IPS-18a (cell line): Measurements from ENCODE around the gene CRYL1.

Source experiments
- H3K27ac ChIP-seq: one replicate; pipeline ENCODE4 v1.5.1; 2013; ENCODE audit warnings: low read length
- H3K27me3 ChIP-seq: one replicate; pipeline ENCODE4 v1.6.1; 2013; ENCODE audit warnings: mild to moderate bottlenecking, low read length; ENCODE audit not compliant: control insufficient read depth, insufficient read depth
- H3K36me3 ChIP-seq: one replicate; pipeline ENCODE4 v1.6.1; 2013; ENCODE audit warnings: low read depth, low read length; ENCODE audit not compliant: control insufficient read depth
- H3K4me1 ChIP-seq: one replicate; pipeline ENCODE4 v1.6.1; 2013; ENCODE audit warnings: low read depth, low read length; ENCODE audit not compliant: control insufficient read depth
- H3K4me3 ChIP-seq: one replicate; pipeline ENCODE4 v1.5.1; 2013; ENCODE audit warnings: low read length
- H3K9ac ChIP-seq: one replicate; pipeline ENCODE4 v1.6.1; 2013; ENCODE audit warnings: mild to moderate bottlenecking, low read length, moderate library complexity
- H3K9me3 ChIP-seq: one replicate; pipeline ENCODE4 v1.6.1; 2013; ENCODE audit warnings: low read depth, low read length; ENCODE audit not compliant: control insufficient read depth

The CRYL1 gene

DNA sequence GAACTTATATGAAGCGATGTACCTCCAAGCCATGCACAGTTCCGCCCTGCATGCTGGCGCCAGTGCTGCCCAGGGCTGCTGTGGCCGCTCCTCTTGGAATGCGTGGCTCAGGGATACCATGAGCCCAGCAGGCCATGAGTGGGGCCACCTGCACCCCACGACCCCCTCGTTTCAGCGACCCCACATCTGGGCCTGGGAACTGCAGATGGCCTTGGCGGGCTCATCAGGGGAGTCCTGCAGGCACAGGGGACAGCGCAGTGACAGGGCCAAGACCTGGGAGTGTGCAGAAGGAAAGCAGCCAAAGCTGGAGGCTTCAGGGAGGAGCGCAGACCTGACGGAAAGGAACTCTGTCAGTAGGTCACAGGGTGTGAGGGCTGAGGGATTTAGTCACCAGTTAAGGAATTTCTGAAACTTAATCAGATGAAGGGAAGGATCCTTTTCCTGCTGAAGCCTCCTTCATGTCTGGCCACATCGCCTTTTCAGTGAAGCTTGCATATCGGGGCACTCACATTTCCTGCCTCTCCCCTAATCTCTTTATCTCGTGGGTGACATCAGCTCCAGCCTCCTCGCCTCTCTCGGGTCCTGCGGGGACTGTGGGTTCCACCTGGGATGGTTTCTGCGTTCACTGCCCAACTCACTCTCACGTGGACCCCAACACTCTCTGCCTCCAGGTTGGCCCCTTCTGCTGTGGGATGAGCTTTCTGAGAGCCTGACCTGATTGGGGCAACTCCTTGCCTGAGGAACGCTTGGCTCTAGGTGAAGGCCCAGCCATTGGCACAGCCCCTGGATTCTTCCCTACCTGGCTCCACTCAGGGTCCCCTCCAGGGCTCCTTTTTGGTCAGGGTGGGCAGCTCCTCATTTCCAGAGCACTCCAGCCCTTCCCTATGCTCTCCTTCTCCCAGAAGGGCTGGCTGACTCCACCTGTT is 123.5 kb downstream of the CRYL1 start:
- H3K4me3 ChIP-seq, result no peak overlapping the region
- H3K9me3 ChIP-seq, result no peaks in the 10 kb centered on the region
- peaks cover 6% of the 10 kb centered on the region for H3K4me1 ChIP-seq
- no peaks in the 10 kb centered on the region for H3K36me3 ChIP-seq
- peaks cover 11% of the 10 kb centered on the region for H3K27me3 ChIP-seq
- no peak overlapping the region for H3K9ac ChIP-seq
- no peak overlapping the region for H3K27ac ChIP-seq

DNA sequence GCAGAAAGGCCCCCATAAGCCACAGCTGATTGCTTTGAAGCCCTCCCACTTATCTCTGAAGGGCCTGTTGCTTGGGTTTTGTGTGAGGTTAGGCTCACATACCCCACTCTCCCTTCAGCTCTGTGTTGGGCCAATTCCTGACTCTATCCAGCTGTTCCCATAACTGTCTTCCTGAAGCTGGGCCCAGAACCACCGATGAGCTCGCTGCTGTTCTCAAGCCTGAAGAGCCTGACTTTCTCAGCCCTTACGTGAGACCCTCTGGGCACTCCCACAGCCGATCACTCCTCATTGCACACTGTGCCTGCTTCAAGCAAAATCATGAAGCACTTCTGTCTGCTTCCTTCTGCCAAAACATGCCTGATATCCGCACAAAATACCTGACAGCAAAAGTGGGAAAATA is 124.1 kb downstream of the CRYL1 start:
- no peaks in the 10 kb centered on the region for H3K9me3 ChIP-seq
- no peak overlapping the region for H3K9ac ChIP-seq
- H3K27ac ChIP-seq, result no peak overlapping the region
- peaks cover 6% of the 10 kb centered on the region for H3K4me1 ChIP-seq
- H3K4me3 ChIP-seq, result no peak overlapping the region
- H3K36me3 ChIP-seq, result no peaks in the 10 kb centered on the region
- H3K27me3 ChIP-seq, result peaks cover 6% of the 10 kb centered on the region

DNA sequence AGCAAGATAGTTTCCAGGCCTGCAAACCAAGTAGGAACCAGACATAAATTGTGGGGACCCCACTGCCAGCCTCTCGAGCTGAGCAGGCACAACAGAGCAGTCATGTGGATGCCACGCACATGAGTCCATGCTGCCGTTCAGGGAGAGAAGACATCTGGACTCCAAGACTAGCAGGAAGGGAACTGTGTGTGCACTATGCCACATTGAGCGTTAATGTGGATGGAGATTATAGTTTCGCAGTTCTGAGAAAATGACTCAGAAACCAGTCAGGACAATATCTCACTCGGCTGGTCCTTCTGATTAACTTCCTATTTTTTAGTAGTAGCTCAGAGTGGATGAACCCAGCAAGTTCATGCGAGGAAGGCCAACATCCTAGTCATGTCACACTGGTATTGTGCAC is 124.9 kb downstream of the CRYL1 start:
- Histone ChIP-seq H3K4me3 (no peak overlapping the region), H3K27me3 (no peaks in the 10 kb centered on the region), H3K27ac (no peak overlapping the region), H3K9me3 (no peaks in the 10 kb centered on the region), H3K9ac (no peak overlapping the region), H3K36me3 (no peaks in the 10 kb centered on the region), H3K4me1 (no peaks in the 10 kb centered on the region)

DNA sequence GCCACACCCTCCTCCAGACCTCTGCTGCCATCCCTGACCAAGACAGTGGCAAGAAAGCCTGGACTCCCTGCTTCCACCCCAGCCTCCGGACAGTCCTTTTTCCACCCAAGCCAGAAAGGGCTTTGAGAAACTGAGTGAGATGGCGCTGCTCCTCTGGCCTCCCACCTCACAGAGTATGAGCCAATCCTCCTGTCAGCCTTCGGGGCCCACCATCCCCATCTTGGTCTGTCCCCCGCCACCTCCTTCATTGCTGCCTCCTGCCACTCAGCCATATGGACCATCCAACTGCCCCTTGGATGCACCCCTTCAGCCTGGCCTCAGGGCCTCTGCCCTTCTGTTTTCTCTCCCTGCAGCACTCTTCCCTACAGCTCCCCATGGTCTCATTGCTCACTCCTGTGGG is 125.7 kb downstream of the CRYL1 start:
- Histone ChIP-seq H3K27me3 (no peaks in the 10 kb centered on the region), H3K4me1 (no peaks in the 10 kb centered on the region), H3K9me3 (no peaks in the 10 kb centered on the region), H3K27ac (no peak overlapping the region), H3K4me3 (no peak overlapping the region), H3K36me3 (no peaks in the 10 kb centered on the region), H3K9ac (no peak overlapping the region)

DNA sequence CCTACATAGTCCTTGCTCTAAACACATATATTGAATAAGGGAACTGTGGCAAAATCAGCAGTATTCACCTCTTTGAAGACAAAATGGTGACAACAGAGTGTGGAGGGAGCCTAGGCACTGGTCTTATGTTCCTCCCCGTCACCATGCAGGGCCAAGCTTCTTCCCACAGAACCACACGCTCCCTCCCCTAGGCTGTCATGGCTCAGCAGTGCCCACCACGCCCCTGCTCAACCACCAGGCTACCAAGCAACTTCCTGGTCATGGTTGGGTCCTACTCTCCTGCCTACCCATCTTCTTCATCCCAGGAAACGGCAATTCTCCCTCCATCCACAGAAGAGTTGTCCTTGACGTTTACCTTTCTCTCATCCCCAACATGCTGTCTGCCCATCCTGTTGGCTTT is 126.1 kb downstream of the CRYL1 start:
- H3K27ac ChIP-seq, result no peak overlapping the region

DNA sequence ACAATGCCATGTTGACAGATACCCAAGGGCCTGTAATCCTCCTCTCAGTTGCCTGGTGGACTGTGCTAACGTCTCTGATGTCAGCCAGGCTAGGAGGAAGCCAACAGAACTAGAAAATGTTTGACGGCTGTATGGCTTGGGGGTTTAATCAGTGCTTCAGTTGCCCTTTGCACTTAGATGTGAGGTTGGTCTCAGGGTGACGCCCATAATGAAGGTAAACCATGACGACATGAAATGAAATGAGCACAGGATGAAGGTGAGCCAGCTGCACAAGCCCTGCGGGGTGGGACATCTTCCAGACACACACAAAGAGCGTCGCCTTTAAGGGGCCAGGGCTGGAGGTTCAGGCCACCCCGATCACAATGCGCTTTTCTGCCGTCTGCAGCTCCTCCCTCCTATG is 127.2 kb downstream of the CRYL1 start:
- Histone ChIP-seq H3K9me3 (no peaks in the 10 kb centered on the region), H3K27ac (no peak overlapping the region), H3K4me3 (no peak overlapping the region), H3K27me3 (no peaks in the 10 kb centered on the region), H3K9ac (no peak overlapping the region), H3K4me1 (no peaks in the 10 kb centered on the region), H3K36me3 (no peaks in the 10 kb centered on the region)

More for the DNA sequence above, 126.1 kb downstream of the CRYL1 start:
- Histone ChIP-seq H3K9me3 (no peaks in the 10 kb centered on the region), H3K27me3 (no peaks in the 10 kb centered on the region), H3K9ac (no peak overlapping the region), H3K4me3 (no peak overlapping the region), H3K36me3 (no peaks in the 10 kb centered on the region), H3K4me1 (no peaks in the 10 kb centered on the region)

DNA sequence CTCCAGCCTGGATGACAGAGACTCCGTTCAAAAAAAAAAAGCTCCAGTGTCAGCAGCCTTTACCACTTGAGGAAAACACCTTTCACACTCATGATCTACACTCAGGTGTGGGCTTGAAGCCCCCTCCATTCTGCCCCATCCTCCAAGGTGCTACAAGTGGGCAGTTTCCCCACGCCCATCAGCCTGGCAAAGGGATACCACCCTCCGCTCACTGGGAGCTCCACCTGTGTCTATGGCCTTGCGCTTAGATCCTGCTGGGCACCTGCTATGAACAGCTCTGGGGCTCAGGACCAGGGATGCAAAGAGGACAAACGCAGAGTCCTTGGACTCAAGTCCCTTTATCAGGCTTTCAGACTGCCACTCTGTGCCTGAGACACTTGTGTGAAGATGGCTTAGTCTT is 127.8 kb downstream of the CRYL1 start:
- H3K27me3 ChIP-seq, result no peaks in the 10 kb centered on the region

DNA sequence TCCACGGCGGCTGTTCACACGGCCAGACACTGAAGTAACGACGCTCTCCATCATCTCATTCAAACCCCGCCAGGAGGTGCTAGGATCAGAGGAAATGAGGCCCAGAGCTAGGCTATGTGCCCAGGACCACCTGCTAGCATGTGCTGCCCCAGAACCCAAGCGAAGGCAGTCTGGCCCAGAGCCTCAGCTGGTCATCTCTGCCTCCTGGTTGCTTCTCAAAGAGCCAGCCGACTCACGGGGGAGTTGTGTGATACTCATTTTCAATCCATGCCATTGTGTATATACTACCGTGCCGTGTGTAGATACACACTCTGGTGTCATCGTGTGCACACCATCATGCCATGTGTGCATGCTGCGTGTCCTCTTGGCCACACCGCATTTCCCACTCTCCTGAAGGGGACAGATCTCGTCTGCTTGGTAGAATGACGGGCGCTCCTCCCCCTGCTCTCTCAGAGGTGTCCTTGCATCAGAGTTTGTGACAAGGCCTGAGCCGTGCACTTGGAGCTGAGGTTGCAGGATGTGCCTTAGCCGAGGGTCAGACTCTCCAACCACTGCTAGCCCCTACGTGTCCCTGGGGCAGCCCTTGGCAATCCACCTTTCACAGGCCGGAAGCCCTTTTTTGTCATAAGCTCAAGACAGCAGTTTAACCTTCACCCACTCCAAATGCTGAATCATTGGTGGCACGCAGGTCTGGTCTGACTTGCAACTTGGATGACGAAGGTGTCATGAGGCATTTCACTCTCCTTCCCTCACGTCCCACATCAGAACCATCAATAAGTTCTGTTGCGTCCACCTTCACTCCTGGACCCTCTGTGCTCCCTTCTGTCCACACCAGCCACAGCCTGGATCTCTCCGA is 130.4 kb downstream of the CRYL1 start:
- Histone ChIP-seq H3K9me3 (no peaks in the 10 kb centered on the region), H3K9ac (no peak overlapping the region), H3K27ac (no peak overlapping the region), H3K36me3 (no peaks in the 10 kb centered on the region), H3K4me3 (no peak overlapping the region), H3K4me1 (no peaks in the 10 kb centered on the region), H3K27me3 (no peaks in the 10 kb centered on the region)

More for the DNA sequence above, 127.8 kb downstream of the CRYL1 start:
- no peaks in the 10 kb centered on the region for H3K36me3 ChIP-seq
- H3K9ac ChIP-seq, result no peak overlapping the region
- no peak overlapping the region for H3K4me3 ChIP-seq
- no peak overlapping the region for H3K27ac ChIP-seq
- H3K9me3 ChIP-seq, result no peaks in the 10 kb centered on the region
- no peaks in the 10 kb centered on the region for H3K4me1 ChIP-seq

DNA sequence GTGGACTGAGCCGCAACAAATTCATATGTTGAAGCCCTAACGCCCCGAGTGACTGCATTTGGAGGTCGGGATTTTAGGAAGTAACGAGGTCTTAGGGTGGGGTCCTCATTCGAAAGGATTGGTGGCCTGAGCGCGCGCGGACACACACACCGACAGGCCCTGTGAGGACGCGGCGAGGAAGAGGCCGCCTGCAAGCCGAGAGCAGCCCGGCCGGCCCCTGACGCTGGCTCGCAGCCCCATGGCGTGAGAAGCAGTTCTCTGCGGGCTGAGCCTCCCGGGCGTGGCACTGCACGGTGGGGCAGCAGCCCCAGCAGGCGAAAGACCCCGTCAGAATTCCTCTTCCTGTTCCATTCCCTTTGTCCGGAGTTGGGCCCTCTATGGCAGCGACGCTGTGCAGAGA is 131.2 kb downstream of the CRYL1 start:
- H3K36me3 ChIP-seq, result no peaks in the 10 kb centered on the region
- H3K9me3 ChIP-seq, result no peaks in the 10 kb centered on the region
- no peaks in the 10 kb centered on the region for H3K27me3 ChIP-seq
- no peak overlapping the region for H3K4me3 ChIP-seq
- H3K4me1 ChIP-seq, result no peaks in the 10 kb centered on the region
- no peak overlapping the region for H3K9ac ChIP-seq
- H3K27ac ChIP-seq, result no peak overlapping the region

DNA sequence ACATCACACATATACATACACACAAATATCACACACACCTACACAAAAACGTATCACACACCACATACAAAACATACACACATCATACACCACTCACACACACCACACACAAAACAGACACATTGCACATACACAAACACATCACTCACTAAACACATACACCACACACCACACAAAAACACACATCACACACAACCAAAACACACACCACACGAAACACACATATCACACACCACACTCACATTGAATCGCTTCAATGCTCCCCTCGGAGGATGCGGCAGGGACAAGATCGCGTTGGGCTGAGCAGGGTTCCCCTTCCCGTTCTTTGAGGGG is 131.5 kb downstream of the CRYL1 start:
- H3K4me1 ChIP-seq, result no peaks in the 10 kb centered on the region
- no peaks in the 10 kb centered on the region for H3K36me3 ChIP-seq
- H3K27me3 ChIP-seq, result no peaks in the 10 kb centered on the region
- H3K9ac ChIP-seq, result no peak overlapping the region
- H3K27ac ChIP-seq, result no peak overlapping the region
- H3K9me3 ChIP-seq, result no peaks in the 10 kb centered on the region
- no peak overlapping the region for H3K4me3 ChIP-seq

DNA sequence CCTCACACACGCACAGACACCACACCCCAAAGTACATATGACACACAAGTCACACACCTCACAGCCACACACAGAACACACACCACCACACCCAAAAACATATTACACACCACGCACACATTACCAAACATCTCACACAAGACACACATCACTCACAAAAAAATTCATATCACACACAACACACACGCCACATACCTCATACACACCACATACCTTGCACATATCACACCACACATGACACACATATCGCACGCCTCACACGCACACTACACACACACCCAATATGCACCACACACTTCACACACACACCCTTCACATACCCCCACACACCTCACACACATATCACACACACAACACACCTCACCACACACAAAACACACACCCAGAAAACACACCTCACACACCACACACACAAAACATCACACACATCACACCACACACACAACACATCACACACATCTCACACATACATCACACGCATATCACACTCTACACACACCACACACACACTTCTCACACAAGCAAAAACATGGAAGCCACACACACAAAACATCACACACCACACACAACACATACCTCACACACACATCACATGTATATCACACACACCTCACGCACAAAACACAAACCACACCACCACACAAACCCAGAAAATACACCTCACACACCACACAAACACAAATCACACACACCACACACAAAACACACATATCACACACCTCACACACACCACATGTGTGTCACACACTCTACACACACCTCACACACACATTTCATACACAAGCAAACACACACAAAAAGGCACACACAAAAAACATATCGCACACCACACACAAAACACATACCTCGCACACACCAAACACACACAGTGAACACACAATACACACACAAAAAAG is 132.1 kb downstream of the CRYL1 start:
- Histone ChIP-seq H3K27ac (no peak overlapping the region), H3K4me3 (no peak overlapping the region), H3K27me3 (no peaks in the 10 kb centered on the region), H3K4me1 (no peaks in the 10 kb centered on the region), H3K9me3 (no peaks in the 10 kb centered on the region), H3K9ac (no peak overlapping the region), H3K36me3 (no peaks in the 10 kb centered on the region)
